ENCODE data around the gene DUSP14. TPM values are rescaled to one million over a fixed set of nuclear protein-coding genes. Genes with fewer than 3 reads are reported as not detected.
A peak's percentile ranks its signal among the peaks of the same experiment; 100 is the strongest.

The DUSP14 gene
- total and polyA plus RNA-seq, 2 of the 13 experiments (the other 11 are each of a cell fraction or from before 2014, with no cell fraction given): 33.5 to 39.8 TPM

- TF ChIP-seq THAP11 (CRISPR knock-in tag; IDR thresholded peaks at IDR 0.05) (no peak), ZMYM4 (CRISPR knock-in tag; IDR thresholded peaks at IDR 0.05) (peak; percentile 42; the same call in 1 of the 2 replicates), PHF21A (CRISPR knock-in tag; IDR thresholded peaks at IDR 0.05) (peak; percentile 55; the same call in 1 of the 2 replicates), EP300 (IDR thresholded peaks at IDR 0.05; ENCODE audit: low read depth in 2 of 2, low read length in 2 of 2) (0 out of 4 replicates have a peak, but pooled peaks of 1 of the 2 experiments have one; percentile 20), EP300 (CRISPR knock-in tag; IDR thresholded peaks at IDR 0.05; ENCODE audit: borderline replicate concordance) (no peak), KAT8 (CRISPR knock-in tag; IDR thresholded peaks at IDR 0.05) (no peak), GLI4 (CRISPR knock-in tag; IDR thresholded peaks at IDR 0.05; ENCODE audit: borderline replicate concordance) (no peak), ZMYM2 (CRISPR knock-in tag; IDR thresholded peaks at IDR 0.05) (peak; percentile 65; the same call in 1 of the 2 replicates), ERF (CRISPR knock-in tag; IDR thresholded peaks at IDR 0.05) (0 out of 2 replicates have a peak, but pooled peaks have one; percentile 27), ZSCAN31 (CRISPR knock-in tag; IDR thresholded peaks at IDR 0.05; ENCODE audit: low read depth) (no peak), KLF15 (CRISPR knock-in tag; IDR thresholded peaks at IDR 0.05; ENCODE audit: borderline replicate concordance) (no peak), CEBPG (CRISPR knock-in tag; IDR thresholded peaks at IDR 0.05) (peak; percentile 98), DMAP1 (CRISPR knock-in tag; IDR thresholded peaks at IDR 0.05) (0 out of 2 replicates have a peak, but pooled peaks have one; percentile 24), ZNF12 (CRISPR knock-in tag; IDR thresholded peaks at IDR 0.05) (0 out of 2 replicates have a peak, but pooled peaks have one; percentile 9), GFI1 (CRISPR knock-in tag; IDR thresholded peaks at IDR 0.05; ENCODE audit: borderline replicate concordance) (peak; percentile 79), PRDM15 (CRISPR knock-in tag; IDR thresholded peaks at IDR 0.05) (no peak), ZNF790 (CRISPR knock-in tag; IDR thresholded peaks at IDR 0.05; ENCODE audit: borderline replicate concordance) (no peak)
- TF ChIP-seq, protein P1, sequence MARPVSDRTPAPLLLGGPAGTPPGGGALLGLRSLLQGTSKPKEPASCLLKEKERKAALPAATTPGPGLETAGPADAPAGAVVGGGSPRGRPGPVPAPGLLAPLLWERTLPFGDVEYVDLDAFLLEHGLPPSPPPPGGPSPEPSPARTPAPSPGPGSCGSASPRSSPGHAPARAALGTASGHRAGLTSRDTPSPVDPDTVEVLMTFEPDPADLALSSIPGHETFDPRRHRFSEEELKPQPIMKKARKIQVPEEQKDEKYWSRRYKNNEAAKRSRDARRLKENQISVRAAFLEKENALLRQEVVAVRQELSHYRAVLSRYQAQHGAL (CRISPR knock-in tag; IDR thresholded peaks at IDR 0.05; ENCODE audit: not compliant biosample characterization): no peak
- TF ChIP-seq, protein P2, sequence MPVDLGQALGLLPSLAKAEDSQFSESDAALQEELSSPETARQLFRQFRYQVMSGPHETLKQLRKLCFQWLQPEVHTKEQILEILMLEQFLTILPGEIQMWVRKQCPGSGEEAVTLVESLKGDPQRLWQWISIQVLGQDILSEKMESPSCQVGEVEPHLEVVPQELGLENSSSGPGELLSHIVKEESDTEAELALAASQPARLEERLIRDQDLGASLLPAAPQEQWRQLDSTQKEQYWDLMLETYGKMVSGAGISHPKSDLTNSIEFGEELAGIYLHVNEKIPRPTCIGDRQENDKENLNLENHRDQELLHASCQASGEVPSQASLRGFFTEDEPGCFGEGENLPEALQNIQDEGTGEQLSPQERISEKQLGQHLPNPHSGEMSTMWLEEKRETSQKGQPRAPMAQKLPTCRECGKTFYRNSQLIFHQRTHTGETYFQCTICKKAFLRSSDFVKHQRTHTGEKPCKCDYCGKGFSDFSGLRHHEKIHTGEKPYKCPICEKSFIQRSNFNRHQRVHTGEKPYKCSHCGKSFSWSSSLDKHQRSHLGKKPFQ (CRISPR knock-in tag; IDR thresholded peaks at IDR 0.05; ENCODE audit: insufficient replicate concordance): no peak
- TF ChIP-seq, protein P3, sequence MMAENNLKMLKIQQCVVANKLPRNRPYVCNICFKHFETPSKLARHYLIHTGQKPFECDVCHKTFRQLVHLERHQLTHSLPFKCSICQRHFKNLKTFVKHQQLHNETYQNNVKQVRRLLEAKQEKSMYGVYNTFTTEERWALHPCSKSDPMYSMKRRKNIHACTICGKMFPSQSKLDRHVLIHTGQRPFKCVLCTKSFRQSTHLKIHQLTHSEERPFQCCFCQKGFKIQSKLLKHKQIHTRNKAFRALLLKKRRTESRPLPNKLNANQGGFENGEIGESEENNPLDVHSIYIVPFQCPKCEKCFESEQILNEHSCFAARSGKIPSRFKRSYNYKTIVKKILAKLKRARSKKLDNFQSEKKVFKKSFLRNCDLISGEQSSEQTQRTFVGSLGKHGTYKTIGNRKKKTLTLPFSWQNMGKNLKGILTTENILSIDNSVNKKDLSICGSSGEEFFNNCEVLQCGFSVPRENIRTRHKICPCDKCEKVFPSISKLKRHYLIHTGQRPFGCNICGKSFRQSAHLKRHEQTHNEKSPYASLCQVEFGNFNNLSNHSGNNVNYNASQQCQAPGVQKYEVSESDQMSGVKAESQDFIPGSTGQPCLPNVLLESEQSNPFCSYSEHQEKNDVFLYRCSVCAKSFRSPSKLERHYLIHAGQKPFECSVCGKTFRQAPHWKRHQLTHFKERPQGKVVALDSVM (CRISPR knock-in tag; IDR thresholded peaks at IDR 0.05): peak; percentile 97
- TF ChIP-seq, protein P4, sequence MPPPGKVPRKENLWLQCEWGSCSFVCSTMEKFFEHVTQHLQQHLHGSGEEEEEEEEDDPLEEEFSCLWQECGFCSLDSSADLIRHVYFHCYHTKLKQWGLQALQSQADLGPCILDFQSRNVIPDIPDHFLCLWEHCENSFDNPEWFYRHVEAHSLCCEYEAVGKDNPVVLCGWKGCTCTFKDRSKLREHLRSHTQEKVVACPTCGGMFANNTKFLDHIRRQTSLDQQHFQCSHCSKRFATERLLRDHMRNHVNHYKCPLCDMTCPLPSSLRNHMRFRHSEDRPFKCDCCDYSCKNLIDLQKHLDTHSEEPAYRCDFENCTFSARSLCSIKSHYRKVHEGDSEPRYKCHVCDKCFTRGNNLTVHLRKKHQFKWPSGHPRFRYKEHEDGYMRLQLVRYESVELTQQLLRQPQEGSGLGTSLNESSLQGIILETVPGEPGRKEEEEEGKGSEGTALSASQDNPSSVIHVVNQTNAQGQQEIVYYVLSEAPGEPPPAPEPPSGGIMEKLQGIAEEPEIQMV (CRISPR knock-in tag; IDR thresholded peaks at IDR 0.05; ENCODE audit: low read depth): no peak
Observed at GRCh38 chr17:37494401-37494831, 4.7 kb downstream of the DUSP14 start (continued).

All from HepG2 (cell line).